PC-3 (cell line): ENCODE measurements around the gene SRPX2.
A peak's percentile ranks its signal among the peaks of the same experiment; 100 is the strongest.

Experiments
- CTCF ChIP-seq: fragments of 300-600 bp; sonication (generic); conservative IDR thresholded peaks from 2 replicates; pipeline ENCODE4 v1.5.1; 2017; ENCODE audit warnings: antibody characterized with exemption, low read depth, mild to moderate bottlenecking, low read length
- EZH2phosphoT487 ChIP-seq: fragments of 300-600 bp; sonication (generic); IDR thresholded peaks from 2 replicates; pipeline ENCODE4 v1.6.1; 2018; ENCODE audit warnings: mild to moderate bottlenecking, antibody characterized with exemption, low read length, borderline replicate concordance

GRCh38 chrX:100609591-100609990, 34.4 kb upstream of the SRPX2 start:
- TF ChIP-seq CTCF (peak; percentile 46; the same call in 1 of the 2 replicates), EZH2phosphoT487 (no peak)
